Activated CD4-positive, alpha-beta T cell treated with anti-CD3 and anti-CD28 coated beads, Interleukin-2, amount 50 U/mL, for 1 hour (primary cell): ENCODE data around the gene ZBED6.
A peak's percentile ranks its signal among the peaks of the same experiment; 100 is the strongest.
"Not testable (repeated sequence)": the region's sequence is repeated elsewhere in the genome, so short reads cannot be mapped to it uniquely, and the experiment has no call there.

ENCODE experiments used
- DNase-seq: peaks from one replicate; pipeline ENCODE4 v3.0.0-alpha.2; 2020

The ZBED6 gene

DNA sequence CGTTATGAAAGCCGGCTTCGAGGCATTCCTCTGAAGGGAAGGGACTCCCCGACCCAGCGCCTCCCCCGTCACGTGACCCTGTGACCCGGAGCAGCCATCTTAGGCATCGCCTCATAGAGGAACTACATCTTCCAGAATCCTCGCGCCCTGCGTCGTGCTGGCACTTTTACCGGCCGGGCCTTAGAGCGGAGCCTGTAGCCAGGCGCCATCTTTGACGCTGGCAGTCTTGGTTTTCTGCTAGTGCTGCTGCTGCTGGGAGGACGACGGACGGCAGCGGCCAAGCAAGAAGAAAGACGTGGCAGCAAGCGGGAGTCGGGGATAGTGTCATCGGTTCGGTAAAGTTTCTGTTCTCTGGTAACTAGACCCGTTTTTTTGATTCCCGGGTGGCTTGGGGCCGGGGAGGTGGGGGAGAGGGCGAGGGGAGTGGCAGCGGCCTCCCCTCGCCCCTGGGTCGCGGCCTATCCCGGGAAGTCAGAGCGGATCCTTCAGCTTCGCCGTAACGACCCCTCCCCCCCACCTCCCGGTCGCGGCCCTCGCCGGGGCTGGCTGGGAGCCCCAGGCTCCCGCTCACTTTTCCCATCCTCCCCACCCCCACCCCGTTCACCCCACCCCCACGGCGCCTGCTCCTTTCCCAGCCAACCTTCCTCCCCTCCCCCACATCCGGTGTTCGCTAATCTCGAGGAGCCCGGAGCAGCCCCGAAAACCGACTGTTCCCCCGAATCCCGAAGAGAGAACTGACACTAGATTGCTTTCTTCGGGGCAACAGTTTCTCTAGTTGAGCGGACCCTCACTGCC, at the start of gene ZBED6, which contains the start of gene ZC3H11A:
Gene ZBED6 (plus strand): TSS at position 183 of the 795 bp plus-strand sequence. CDS start 1,900 bp downstream, outside the sequence.
Gene ZC3H11A (plus strand): TSS at position 183 of the 795 bp plus-strand sequence. CDS start 21,448 bp downstream, outside the sequence.
- DNase-seq, result peak; percentile 98

GRCh38 chr1:203746281-203746680, 49.1 kb upstream of the ZBED6 start:
- DNase-seq, result no peak

GRCh38 chr1:203751051-203751450, 44.4 kb upstream of the ZBED6 start:
- no peak for DNase-seq

DNA sequence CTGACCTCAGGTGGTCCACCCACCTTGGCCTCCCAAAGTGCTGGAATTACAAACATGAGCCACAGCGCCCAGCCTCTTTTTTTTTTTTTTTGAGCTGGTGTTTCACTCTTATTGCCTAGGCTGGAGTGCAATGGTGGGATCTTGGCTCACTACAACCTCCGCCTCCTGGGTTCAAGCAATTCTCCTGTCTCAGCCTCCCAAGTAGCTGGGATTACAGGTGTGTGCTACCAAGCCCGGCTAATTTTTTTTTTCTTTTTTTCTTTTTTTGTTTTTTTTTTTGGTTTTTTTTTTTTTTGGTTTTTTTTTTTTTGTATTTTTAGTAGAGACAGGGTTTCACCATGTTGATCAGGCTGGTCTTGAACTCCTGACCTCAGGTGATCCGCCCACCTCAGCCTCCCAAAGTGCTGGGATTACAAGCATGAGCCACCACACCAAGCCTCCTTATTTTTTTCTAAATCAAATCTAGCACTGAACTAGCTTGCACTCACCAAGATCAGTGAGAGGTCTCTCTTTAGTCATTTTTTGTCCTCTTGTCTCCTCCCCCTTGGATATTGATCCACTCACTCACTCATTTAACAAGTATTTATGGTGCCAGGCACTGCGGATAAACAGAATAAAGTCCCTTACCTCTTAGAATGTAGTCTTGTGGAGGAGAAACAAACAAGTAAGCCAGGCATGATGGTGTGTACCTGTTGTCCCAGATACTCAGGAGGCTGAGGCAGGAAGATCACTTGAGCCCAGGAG, 43.6 kb upstream of the ZBED6 start:
- DNase-seq, result not testable (repeated sequence)

DNA sequence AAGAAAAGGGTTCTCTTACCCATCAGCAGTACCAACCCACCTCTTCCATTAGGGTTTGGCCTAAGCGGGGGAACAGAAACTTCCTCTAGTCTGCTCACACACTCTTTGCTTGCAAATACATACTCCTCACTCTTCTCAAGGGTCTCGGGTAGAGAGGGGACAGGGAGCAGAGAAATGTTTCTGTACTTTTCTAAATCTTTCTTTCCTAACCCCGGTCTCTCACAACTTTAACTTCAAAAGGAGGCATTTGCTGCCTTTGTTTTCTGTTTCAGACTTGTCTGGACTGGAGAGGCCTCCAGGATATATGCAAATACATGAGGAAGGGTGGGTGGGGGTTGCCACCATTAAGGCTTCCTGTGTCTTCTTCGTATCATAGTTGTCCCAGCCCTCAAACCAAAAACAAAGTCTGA, 41.0 kb upstream of the ZBED6 start:
- peak; percentile 7 for DNase-seq

GRCh38 chr1:203756036-203756435, 39.4 kb upstream of the ZBED6 start:
- DNase-seq, result no peak

- not testable (repeated sequence) for DNase-seq
Observed at GRCh38 chr1:203758749-203759148, 36.7 kb upstream of the ZBED6 start.

DNA sequence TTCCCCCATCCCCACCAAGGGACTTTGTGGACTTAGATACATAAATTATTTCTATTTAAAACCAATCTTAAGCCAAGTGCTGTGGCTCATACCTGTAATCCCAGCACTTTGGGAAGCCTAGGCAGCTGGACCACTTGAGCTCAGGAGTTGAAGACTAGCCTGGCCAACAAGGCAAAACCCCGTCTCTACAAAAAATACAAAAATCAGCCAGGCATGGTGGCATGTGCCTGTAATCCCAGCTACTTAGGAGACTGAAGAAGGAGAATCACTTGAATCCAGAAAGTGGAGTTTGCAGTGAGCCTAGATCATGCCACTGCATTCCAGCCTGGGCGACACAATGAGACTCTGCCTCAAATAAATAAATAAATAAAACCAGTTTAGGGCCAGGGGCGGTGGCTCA, 34.9 kb upstream of the ZBED6 start:
- DNase-seq, result no peak

DNA sequence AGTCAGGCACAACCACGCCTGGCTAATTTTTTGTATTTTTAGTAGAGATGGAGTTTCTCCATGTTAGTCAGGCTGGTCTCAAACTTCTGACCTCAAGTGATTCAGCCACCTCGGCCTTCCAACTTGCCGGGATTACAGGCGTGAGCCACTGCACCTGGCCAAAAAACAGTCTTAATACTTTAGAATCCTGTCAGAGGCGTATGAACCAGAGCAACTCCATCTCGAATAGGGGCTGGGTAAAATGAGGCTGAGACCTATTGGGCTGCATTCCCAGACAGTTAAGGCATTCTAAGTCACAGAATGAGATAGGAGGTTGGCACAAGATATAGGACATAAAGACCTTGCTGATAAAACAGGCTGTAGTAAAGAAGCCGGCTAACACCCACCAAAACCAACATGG, 33.5 kb upstream of the ZBED6 start:
- not testable (repeated sequence) for DNase-seq

GRCh38 chr1:203763505-203763904, 31.9 kb upstream of the ZBED6 start:
- no peak for DNase-seq

- DNase-seq, result peak; percentile 5
Observed at GRCh38 chr1:203764105-203765028, 31.1 kb upstream of the ZBED6 start.

GRCh38 chr1:203765029-203765837, 30.2 kb upstream of the ZBED6 start, which contains the start of gene LAX1:
Gene LAX1 (plus strand): TSS chr1:203765183. CDS start chr1:203765566, 383 bp downstream.
- peak; percentile 72 for DNase-seq

DNA sequence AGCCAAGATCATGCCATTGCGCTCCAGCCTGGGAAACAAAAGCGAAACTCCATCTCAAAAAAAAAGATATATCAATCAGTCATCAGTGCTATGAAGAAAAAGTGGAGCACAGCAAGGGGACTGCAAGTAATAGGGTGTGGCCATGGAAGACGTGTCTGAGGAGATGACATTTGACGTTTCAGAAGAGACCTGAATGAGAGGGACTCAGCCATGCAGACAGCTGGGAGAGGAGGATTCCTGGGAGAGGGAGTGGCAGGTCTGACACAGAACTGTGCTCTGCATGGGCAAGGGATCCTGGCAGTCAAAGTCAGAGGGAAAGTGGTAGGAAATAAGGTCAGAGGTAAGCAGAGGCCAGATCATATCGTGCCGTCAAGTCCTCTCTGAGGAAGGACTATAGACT, 27.2 kb upstream of the ZBED6 start:
- no peak for DNase-seq

DNA sequence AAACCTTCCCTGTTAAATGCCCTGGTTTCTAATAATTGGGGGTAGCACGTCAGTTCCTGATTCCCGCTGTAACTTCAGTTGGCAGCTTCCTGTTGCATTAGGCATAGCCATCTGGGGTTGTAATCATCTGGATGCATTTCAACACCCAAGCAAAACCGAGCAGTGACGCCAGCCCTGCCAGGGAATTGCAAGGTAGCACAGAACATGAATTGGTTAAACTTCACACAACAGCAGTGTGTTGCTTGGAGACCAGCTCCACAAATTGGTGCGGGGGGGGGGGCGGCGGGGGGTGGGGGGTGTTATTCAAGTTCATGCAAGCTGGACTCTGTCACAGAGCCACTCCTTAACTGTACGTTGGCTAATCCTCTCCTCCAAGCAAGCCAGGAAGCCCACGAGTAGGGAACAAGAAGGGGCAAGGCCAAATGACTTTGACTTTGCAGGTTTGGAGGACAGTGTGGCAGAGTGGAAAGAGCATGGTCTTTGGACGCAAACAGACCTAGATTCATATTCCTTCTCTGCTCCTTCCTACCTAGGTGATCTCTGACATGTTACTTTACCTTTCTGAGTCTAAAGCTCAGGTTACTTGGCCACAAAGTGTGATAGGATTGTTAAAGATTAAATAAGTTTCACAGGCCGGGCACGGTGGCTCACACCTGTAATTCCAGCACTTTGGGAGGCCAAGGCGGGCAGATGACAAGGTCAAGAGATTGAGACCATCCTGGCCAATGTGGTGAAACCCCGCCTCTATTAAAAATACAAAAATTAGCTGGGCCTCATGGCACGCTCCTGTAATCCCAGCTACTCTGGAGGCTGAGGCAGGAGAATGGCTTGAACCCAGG, 25.7 kb upstream of the ZBED6 start:
- no peak for DNase-seq

GRCh38 chr1:203771901-203772301, 23.5 kb upstream of the ZBED6 start:
- no peak for DNase-seq

- DNase-seq, result no peak
Observed at GRCh38 chr1:203772836-203773235, 22.6 kb upstream of the ZBED6 start.

GRCh38 chr1:203776636-203777035, 18.8 kb upstream of the ZBED6 start:
- no peak for DNase-seq

GRCh38 chr1:203777596-203777995, 17.8 kb upstream of the ZBED6 start:
- DNase-seq, result no peak

DNA sequence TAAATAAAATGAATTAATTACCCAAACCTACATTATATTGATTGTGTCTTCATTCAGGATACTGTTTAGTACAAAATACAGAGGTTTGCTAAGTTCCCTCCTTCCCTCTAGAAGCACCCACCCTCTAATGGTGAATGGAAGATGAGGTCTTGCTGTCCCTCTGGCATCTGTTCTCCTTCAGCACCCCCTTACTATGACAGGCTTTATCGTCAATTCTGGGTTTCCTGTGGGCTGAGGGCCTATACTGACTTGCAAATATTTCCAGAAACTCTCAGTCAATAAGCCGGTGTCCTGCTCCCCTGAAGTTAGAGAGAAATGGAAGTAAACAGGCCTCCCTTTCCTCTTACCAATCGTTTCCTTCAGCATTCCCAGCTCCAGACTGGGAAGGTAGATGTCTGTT, 17.3 kb upstream of the ZBED6 start:
- no peak for DNase-seq

- DNase-seq, result no peak
Observed at GRCh38 chr1:203778789-203779188, 16.6 kb upstream of the ZBED6 start.

DNA sequence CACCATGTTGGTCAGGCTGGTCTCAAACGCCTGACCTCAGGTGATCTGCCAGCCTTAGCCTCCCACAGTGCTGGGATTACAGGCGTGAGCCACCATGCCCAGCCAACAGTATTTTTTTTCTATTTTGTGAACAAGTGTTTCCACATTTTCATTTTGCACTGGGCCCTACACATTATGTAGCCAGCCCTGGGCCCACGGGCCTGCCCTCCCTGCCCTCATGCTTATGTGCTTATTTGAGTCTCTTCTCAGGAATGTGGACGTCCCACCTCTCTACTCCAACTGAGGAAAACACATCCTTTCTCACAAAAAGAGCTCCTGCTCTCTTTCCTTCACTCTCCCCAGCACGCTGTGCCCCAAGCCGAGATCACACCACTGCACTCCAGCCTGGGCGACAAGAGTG, 13.5 kb upstream of the ZBED6 start:
- no peak for DNase-seq
